ENCODE results near the gene EWSR1.

EWSR1 gene

DNA sequence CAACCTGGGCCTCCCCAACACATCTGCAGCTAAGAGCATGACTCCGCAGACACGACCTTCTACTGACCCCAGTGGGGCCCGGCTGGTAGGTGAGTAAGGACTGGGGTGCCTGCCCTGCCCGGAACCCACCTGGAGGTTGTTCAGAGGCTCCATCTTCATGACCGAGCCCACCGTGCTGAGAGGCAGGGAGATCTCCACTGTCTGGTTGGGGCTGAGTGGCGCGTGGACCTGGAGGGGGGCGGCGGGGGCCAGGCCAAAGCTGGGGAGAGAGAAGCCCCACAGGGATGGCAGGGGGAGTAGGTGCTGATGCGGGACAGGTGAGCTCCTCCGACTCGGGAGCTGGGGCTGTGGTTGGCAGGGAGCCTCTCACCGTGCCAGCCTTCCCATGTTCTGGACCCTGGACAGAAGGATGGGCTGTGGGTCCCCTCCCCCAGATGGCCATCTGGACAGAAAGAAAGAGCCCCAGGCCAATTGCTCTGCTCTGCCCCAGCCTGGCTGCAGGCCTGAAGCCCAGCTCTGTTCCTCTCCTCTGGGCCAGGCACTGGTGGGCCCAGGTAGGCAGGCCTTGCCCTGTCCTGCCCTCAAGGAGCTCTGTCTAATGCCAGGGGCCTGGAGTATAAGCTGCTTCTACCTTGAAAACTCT, 63.7 kb downstream of the EWSR1 start:
- Histone ChIP-seq H3K4me3 (replicated peaks; ENCODE audit: insufficient read depth, low read length) (no peak overlapping the region), H3K27me3 (ENCODE audit: insufficient read depth, poor library complexity, severe bottlenecking) (no peaks in the 10 kb centered on the region), H3K27ac (replicated peaks) (no peak overlapping the region)
- DNase-seq (ENCODE audit: low read depth in 1 of 2, low spot score in 1 of 2): no peak
- TF ChIP-seq, protein P1, sequence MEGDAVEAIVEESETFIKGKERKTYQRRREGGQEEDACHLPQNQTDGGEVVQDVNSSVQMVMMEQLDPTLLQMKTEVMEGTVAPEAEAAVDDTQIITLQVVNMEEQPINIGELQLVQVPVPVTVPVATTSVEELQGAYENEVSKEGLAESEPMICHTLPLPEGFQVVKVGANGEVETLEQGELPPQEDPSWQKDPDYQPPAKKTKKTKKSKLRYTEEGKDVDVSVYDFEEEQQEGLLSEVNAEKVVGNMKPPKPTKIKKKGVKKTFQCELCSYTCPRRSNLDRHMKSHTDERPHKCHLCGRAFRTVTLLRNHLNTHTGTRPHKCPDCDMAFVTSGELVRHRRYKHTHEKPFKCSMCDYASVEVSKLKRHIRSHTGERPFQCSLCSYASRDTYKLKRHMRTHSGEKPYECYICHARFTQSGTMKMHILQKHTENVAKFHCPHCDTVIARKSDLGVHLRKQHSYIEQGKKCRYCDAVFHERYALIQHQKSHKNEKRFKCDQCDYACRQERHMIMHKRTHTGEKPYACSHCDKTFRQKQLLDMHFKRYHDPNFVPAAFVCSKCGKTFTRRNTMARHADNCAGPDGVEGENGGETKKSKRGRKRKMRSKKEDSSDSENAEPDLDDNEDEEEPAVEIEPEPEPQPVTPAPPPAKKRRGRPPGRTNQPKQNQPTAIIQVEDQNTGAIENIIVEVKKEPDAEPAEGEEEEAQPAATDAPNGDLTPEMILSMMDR (IDR thresholded peaks at IDR 0.05; ENCODE audit: insufficient read depth, low read length): no peak
- TF ChIP-seq POLR2AphosphoS5 (IDR thresholded peaks at IDR 0.05; ENCODE audit: low read depth) (no peak), GABPA (IDR thresholded peaks at IDR 0.05; ENCODE audit: low read depth) (no peak), SPI1 (IDR thresholded peaks at IDR 0.05; ENCODE audit: borderline replicate concordance, low read depth) (no peak)
- TF ChIP-seq, protein P2, sequence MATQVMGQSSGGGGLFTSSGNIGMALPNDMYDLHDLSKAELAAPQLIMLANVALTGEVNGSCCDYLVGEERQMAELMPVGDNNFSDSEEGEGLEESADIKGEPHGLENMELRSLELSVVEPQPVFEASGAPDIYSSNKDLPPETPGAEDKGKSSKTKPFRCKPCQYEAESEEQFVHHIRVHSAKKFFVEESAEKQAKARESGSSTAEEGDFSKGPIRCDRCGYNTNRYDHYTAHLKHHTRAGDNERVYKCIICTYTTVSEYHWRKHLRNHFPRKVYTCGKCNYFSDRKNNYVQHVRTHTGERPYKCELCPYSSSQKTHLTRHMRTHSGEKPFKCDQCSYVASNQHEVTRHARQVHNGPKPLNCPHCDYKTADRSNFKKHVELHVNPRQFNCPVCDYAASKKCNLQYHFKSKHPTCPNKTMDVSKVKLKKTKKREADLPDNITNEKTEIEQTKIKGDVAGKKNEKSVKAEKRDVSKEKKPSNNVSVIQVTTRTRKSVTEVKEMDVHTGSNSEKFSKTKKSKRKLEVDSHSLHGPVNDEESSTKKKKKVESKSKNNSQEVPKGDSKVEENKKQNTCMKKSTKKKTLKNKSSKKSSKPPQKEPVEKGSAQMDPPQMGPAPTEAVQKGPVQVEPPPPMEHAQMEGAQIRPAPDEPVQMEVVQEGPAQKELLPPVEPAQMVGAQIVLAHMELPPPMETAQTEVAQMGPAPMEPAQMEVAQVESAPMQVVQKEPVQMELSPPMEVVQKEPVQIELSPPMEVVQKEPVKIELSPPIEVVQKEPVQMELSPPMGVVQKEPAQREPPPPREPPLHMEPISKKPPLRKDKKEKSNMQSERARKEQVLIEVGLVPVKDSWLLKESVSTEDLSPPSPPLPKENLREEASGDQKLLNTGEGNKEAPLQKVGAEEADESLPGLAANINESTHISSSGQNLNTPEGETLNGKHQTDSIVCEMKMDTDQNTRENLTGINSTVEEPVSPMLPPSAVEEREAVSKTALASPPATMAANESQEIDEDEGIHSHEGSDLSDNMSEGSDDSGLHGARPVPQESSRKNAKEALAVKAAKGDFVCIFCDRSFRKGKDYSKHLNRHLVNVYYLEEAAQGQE (IDR thresholded peaks at IDR 0.05; ENCODE audit: insufficient replicate concordance, low read depth): no peak

DNA sequence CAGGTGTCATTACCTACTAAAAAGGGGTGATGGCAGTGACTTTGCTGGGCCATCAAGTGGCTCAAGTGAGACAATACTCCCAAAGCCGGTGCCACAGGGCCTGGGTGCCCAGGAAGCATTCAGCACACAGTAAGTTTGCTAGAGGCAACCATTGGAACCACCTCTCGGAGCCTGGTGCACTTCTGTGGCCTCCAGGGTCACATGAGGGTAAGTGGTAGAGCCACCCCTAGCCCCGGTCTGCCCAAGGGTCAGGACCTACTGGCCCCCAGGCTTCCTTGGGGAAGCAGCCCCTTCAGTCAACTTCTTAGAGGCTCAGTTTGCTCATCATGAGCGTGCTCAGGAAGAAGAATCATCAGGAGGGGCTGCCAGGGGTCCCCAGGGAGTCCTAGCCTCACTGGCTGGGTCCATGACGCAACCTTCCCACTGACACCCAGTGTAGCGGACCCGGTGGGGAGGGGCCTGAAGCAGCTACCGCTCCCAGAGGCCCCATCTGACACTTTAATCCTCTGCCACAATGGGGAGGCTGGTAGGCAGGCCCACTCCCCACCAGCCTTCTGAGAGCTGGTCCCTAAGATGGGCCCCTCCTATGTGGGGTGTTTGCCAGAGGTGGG, 64.9 kb downstream of the EWSR1 start:
- no peaks in the 10 kb centered on the region for H3K27me3 ChIP-seq (ENCODE audit: insufficient read depth, poor library complexity, severe bottlenecking)
- no peak for DNase-seq (ENCODE audit: low read depth in 1 of 2, low spot score in 1 of 2)
- no peak overlapping the region for H3K27ac ChIP-seq (replicated peaks)
- no peak overlapping the region for H3K4me3 ChIP-seq (replicated peaks; ENCODE audit: insufficient read depth, low read length)
- TF ChIP-seq GABPA (IDR thresholded peaks at IDR 0.05; ENCODE audit: low read depth) (no peak), SPI1 (IDR thresholded peaks at IDR 0.05; ENCODE audit: borderline replicate concordance, low read depth) (no peak), POLR2AphosphoS5 (IDR thresholded peaks at IDR 0.05; ENCODE audit: low read depth) (no peak)
- TF ChIP-seq, protein P1 (IDR thresholded peaks at IDR 0.05; ENCODE audit: insufficient read depth, low read length): no peak
- TF ChIP-seq, protein P2 (IDR thresholded peaks at IDR 0.05; ENCODE audit: insufficient replicate concordance, low read depth): no peak

DNA sequence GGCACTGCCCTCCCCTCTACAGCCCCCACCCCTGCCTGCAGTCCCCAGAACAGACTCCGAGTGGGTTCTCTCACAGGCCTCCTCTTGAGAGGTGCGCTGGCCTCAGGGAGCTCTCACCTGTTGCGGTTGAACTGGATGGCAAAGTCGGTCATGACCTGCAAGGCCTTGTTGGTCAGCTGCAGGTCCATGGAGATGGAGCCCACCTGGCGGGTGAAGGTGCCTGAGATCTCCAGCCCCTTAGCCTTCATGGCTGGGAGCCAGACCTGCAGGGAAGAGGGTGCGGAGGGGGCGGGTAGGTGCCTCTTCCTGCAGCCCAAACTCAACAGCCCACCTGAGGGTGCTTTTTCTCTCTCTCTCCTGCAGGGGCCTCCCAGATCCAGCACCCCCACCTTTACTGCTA, 66.1 kb downstream of the EWSR1 start:
- no peak overlapping the region for H3K27ac ChIP-seq (replicated peaks)
- H3K27me3 ChIP-seq (ENCODE audit: insufficient read depth, poor library complexity, severe bottlenecking): no peaks in the 10 kb centered on the region
- DNase-seq (ENCODE audit: low read depth in 1 of 2, low spot score in 1 of 2): no peak
- TF ChIP-seq, protein P2 (IDR thresholded peaks at IDR 0.05; ENCODE audit: insufficient replicate concordance, low read depth): no peak
- TF ChIP-seq SPI1 (IDR thresholded peaks at IDR 0.05; ENCODE audit: borderline replicate concordance, low read depth) (no peak), POLR2AphosphoS5 (IDR thresholded peaks at IDR 0.05; ENCODE audit: low read depth) (no peak), GABPA (IDR thresholded peaks at IDR 0.05; ENCODE audit: low read depth) (no peak)
- TF ChIP-seq, protein P1 (IDR thresholded peaks at IDR 0.05; ENCODE audit: insufficient read depth, low read length): no peak
- no peak overlapping the region for H3K4me3 ChIP-seq (replicated peaks; ENCODE audit: insufficient read depth, low read length)

Data from HL-60 (cell line).